Fibroblast of the aortic adventitia (primary cell): ENCODE data around the gene USP14. TPM values are rescaled to one million over a fixed set of nuclear protein-coding genes. Genes with fewer than 3 reads are reported as not detected.

Experiments
- DNase-seq: peaks from one replicate; pipeline ENCODE4 v3.0.0-alpha.2; 2010; ENCODE audit warnings: low read depth
- H3K4me3 ChIP-seq: 2 replicates; pipeline ENCODE4 v1.5.1; 2011; ENCODE audit warnings: low read depth, mild to moderate bottlenecking, control low read depth, low read length, moderate library complexity
- total RNA-seq: library from RNA; depleted of rRNA; stranded (reverse); fragments of >200 nt; gene quantifications from 2 replicates; pipeline ENCODE4 v1.2.3, GENCODE V29; 2012; ENCODE audit warnings: low replicate concordance
- TF ChIP-seq, protein P1 (sequence below): IDR thresholded peaks from 2 replicates; pipeline ENCODE4 v1.5.1; 2011; ENCODE audit warnings: mild to moderate bottlenecking, low read length, control low read depth, inconsistent platforms; ENCODE audit not compliant: insufficient read depth

Gene USP14
- total RNA-seq, 1 donor, result 28.1 TPM

DNA sequence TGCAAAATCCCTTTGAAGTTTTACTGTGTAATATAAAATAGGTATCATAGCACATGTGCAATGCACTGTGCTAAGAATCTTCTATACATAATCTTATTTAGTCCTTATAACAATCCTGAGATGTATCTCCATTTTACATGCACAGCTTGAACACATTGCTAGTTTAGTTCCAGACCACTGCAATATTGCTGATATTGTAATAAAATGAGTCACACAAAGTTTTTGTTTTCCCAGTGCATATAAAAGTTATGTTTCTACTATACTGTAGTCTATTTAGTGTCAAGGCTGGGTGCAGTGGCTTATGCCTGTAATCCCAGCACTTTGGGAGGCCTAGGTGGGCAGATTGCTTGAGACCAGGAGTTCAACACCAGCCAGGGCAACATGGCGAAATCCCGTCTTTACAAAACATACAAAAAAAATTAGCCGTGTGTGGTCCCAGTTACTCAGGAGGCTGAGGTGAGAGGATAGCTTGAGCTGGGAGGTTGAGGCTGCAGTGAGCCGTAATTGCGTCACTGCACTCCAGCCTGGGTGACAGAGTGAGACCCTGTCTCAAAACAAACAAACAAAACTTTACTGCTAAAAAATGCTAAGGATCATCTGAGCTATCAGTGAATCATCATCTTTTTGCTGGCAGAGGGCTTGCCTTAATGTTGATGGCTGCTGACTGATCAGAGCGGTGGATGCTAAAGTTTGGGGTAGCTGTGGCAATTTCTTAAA lies 1.7 kb upstream of the USP14 start:
- no peak for DNase-seq
- TF ChIP-seq, protein P1, sequence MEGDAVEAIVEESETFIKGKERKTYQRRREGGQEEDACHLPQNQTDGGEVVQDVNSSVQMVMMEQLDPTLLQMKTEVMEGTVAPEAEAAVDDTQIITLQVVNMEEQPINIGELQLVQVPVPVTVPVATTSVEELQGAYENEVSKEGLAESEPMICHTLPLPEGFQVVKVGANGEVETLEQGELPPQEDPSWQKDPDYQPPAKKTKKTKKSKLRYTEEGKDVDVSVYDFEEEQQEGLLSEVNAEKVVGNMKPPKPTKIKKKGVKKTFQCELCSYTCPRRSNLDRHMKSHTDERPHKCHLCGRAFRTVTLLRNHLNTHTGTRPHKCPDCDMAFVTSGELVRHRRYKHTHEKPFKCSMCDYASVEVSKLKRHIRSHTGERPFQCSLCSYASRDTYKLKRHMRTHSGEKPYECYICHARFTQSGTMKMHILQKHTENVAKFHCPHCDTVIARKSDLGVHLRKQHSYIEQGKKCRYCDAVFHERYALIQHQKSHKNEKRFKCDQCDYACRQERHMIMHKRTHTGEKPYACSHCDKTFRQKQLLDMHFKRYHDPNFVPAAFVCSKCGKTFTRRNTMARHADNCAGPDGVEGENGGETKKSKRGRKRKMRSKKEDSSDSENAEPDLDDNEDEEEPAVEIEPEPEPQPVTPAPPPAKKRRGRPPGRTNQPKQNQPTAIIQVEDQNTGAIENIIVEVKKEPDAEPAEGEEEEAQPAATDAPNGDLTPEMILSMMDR, result no peak
- no peak overlapping the region for H3K4me3 ChIP-seq

DNA sequence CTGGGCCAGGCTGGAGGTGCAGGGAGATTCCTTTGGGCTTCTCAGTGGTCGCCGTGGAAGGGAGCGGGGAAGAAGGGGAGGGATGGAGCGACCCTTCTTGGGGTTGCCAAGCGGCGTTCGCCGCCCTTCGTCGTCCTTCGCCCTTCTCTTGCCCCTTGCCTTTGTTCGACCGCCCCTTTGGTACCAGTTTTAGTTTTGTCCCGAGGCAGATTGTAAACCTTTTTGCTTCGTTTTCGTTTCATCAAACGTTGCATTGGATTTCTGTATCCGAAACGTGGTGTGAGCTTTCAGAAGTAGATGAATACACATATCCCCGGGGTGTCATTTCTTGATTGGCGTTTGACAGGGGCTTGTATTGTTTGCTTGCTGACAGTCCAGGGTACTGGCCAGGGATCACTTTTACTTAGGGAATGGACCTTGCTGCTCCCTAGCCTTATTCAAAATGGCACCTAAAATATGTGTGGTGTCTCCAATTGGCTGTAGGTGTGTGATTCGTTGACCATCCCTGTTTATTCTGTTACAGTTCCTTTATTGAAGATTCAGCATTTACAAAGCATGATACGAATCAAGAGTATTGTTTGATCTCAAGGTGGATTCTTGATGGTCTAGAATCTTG lies 788 bp downstream of the USP14 start:
- TF ChIP-seq, protein P1, result no peak
- peak overlapping the region; percentile 92 for H3K4me3 ChIP-seq
- DNase-seq, result peak; percentile 23

DNA sequence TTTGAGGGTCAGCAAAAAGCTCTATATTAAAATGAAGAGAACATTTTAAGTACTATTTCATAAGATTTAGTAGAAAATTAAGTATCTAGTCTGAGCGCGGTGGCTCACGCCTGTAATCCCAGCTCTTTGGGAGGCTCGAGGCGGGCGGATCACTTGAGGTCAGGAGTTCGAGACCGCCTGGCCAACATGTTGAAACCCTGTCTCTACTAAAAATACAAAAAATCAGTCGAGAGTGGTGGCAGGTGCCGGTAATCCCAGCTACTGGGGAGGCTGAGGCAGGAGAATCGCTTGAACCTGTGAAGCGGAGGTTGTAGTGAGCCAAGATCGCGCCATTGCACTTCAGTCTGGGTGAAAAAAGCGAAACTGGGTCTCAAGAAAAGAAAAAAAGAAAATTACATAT lies 1.6 kb downstream of the USP14 start:
- H3K4me3 ChIP-seq, result peak overlapping the region; percentile 92
- TF ChIP-seq, protein P1, result no peak
- no peak for DNase-seq

DNA sequence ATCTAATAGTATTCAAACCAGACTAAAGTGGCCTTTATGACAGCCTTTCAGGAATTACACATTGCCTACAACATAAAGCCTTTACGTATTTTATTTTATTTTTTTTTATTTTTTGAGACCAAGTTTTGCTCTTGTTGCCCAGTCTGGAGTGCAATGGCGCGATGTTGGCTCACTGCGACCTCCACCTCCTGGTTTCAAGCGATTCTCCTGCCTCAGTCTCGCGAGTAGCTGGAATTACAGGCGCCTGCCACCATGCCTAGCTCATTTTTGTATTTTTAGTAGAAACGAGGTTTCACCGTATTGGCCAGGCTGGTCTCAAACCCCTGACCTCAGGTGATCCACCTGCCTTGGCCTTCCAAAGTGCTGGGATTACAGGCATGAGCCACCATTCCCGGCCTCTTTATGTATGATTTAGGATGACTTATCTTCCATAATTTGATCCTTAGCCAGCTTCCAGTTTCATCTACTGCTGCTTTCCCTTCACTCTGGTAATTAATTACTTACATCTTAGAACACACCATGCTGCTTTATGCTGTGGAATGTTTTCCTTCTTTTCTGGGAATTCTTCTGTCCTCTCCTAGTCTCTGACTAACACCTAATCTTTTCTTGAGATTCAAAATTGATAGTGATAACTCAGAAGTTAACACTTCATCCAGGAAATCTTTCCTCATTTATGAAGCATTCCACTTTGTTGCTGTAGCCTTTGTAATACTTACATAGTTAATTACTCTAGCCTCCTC lies 2.6 kb downstream of the USP14 start:
- no peak for DNase-seq
- TF ChIP-seq, protein P1, result no peak
- H3K4me3 ChIP-seq, result no peak overlapping the region

DNA sequence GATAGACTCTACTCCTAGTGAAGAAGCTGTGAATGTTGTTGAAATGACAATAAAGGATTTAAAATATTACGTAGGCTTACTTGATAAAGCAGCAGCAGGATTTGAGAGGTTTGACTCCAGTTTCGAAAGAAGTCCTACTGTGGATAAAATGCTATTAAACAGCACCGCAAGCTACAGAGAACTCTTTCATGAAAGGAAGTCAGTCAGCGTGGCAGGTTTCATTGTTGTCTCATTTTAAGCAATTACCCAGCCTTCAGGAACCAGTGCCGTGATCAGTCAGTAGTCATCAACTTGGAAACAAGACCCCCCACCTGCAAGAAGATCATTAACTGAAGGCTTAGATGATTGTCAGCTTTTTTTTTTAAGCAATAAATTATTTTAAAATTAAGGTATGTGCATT lies 14.0 kb downstream of the USP14 start:
- TF ChIP-seq, protein P1, result no peak
- no peak overlapping the region for H3K4me3 ChIP-seq
- DNase-seq, result no peak

DNA sequence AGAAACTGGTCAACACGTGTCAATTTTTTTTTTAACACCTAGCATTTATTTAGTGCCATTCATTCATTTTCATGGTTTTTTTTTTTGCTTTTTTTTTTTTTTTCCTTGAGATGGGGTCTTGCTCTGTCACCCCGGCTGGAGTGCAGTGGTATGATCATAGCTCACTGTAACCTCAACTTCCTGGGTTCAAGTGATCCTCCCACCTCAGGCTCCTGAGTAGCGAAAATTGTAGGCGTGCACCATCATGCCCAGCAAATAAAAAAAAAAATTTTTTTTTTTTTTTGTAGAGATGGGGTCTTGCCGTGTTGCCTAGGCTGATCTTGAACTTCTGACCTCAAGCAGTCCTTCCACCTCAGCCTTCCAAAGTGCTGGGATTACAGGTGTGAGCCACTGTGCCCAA lies 21.1 kb downstream of the USP14 start:
- no peak overlapping the region for H3K4me3 ChIP-seq
- TF ChIP-seq, protein P1, result no peak
- DNase-seq, result no peak
